ENCODE data around the gene DNHD1.

DNA sequence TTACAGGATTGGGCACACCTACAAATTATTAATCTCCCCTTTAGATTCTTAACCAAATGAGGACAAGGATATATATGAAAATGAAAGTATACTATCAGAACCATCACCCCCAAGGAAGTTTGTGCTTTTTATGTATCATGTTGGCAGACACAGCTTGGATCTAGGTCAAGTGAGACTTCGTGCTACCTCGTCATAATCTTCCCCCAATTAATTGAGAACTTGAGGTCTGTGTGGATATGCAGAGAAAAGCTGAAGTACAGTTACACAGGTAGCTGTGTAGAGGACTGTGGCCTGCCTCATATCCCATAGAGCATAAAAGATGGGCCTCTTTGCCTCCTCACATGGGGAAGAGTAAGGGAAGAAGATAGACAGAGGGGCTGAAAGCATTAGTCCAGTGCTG lies 45.6 kb downstream of the DNHD1 start:
- TF ChIP-seq, protein P1, sequence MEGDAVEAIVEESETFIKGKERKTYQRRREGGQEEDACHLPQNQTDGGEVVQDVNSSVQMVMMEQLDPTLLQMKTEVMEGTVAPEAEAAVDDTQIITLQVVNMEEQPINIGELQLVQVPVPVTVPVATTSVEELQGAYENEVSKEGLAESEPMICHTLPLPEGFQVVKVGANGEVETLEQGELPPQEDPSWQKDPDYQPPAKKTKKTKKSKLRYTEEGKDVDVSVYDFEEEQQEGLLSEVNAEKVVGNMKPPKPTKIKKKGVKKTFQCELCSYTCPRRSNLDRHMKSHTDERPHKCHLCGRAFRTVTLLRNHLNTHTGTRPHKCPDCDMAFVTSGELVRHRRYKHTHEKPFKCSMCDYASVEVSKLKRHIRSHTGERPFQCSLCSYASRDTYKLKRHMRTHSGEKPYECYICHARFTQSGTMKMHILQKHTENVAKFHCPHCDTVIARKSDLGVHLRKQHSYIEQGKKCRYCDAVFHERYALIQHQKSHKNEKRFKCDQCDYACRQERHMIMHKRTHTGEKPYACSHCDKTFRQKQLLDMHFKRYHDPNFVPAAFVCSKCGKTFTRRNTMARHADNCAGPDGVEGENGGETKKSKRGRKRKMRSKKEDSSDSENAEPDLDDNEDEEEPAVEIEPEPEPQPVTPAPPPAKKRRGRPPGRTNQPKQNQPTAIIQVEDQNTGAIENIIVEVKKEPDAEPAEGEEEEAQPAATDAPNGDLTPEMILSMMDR (conservative IDR thresholded peaks at IDR 0.05; ENCODE audit: low read depth in 2 of 2), result no peak
- TF ChIP-seq, protein P2, sequence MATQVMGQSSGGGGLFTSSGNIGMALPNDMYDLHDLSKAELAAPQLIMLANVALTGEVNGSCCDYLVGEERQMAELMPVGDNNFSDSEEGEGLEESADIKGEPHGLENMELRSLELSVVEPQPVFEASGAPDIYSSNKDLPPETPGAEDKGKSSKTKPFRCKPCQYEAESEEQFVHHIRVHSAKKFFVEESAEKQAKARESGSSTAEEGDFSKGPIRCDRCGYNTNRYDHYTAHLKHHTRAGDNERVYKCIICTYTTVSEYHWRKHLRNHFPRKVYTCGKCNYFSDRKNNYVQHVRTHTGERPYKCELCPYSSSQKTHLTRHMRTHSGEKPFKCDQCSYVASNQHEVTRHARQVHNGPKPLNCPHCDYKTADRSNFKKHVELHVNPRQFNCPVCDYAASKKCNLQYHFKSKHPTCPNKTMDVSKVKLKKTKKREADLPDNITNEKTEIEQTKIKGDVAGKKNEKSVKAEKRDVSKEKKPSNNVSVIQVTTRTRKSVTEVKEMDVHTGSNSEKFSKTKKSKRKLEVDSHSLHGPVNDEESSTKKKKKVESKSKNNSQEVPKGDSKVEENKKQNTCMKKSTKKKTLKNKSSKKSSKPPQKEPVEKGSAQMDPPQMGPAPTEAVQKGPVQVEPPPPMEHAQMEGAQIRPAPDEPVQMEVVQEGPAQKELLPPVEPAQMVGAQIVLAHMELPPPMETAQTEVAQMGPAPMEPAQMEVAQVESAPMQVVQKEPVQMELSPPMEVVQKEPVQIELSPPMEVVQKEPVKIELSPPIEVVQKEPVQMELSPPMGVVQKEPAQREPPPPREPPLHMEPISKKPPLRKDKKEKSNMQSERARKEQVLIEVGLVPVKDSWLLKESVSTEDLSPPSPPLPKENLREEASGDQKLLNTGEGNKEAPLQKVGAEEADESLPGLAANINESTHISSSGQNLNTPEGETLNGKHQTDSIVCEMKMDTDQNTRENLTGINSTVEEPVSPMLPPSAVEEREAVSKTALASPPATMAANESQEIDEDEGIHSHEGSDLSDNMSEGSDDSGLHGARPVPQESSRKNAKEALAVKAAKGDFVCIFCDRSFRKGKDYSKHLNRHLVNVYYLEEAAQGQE (IDR thresholded peaks at IDR 0.05; ENCODE audit: unreplicated experiment), result no peak
- TF ChIP-seq EZH2phosphoT487 (IDR thresholded peaks at IDR 0.05; ENCODE audit: unreplicated experiment), result no peak
